OCI-LY1 (cell line): ENCODE measurements around the gene CCDC187.

Source experiments
- H2AFZ ChIP-seq: fragments of 200-600 bp; sonication (generic), shearing (Covaris generic); 2 replicates; pipeline ENCODE4 v1.6.0; 2014; ENCODE audit warnings: antibody characterized with exemption, mild to moderate bottlenecking, low read length
- H3F3A ChIP-seq: fragments of 200-600 bp; sonication (generic), shearing (Covaris generic); 2 replicates; pipeline ENCODE4 v1.6.0; 2014; ENCODE audit warnings: mild to moderate bottlenecking, antibody characterized with exemption, low read length, moderate library complexity; ENCODE audit not compliant: insufficient read depth
- H3K27ac ChIP-seq: fragments of 200-600 bp; sonication (generic); 2 replicates; pipeline ENCODE4 v1.5.1; 2014; ENCODE audit warnings: low read length, mixed run types, mild to moderate bottlenecking, low read depth; ENCODE audit not compliant: poor library complexity, severe bottlenecking
- H3K27me3 ChIP-seq: fragments of 200-600 bp; sonication (generic); 2 replicates; pipeline ENCODE4 v1.6.0; 2014; ENCODE audit warnings: antibody characterized with exemption, mild to moderate bottlenecking, low read length, moderate library complexity; ENCODE audit not compliant: insufficient read depth
- H3K36me3 ChIP-seq: fragments of 200-600 bp; sonication (generic); 2 replicates; pipeline ENCODE4 v1.6.1; 2014; ENCODE audit warnings: mild to moderate bottlenecking, antibody characterized with exemption, low read length, moderate library complexity, mixed read lengths; ENCODE audit not compliant: insufficient read depth
- H3K4me1 ChIP-seq: fragments of 200-600 bp; sonication (generic); 2 replicates; pipeline ENCODE4 v1.5.1; 2014; ENCODE audit warnings: mild to moderate bottlenecking, low read length, moderate library complexity; ENCODE audit not compliant: insufficient read depth, severe bottlenecking
- H3K4me2 ChIP-seq: fragments of 200-600 bp; sonication (generic), shearing (Covaris generic); 2 replicates; pipeline ENCODE4 v1.6.1; 2014; ENCODE audit warnings: low read length
- H3K4me3 ChIP-seq: fragments of 200-600 bp; sonication (generic); 2 replicates; pipeline ENCODE4 v1.5.1; 2014; ENCODE audit warnings: low read length, low read depth, mild to moderate bottlenecking, mixed read lengths; ENCODE audit not compliant: poor library complexity, severe bottlenecking
- H3K79me2 ChIP-seq: fragments of 200-600 bp; shearing (Covaris generic); 2 replicates; pipeline ENCODE4 v1.6.1; 2016; ENCODE audit warnings: mixed run types, low read length, mixed read lengths; ENCODE audit not compliant: insufficient read depth
- H3K9ac ChIP-seq: fragments of 200-600 bp; sonication (generic), shearing (Covaris generic); 2 replicates; pipeline ENCODE4 v1.6.1; 2014; ENCODE audit warnings: mild to moderate bottlenecking, low read length, mixed read lengths
- H3K9me2 ChIP-seq: fragments of 200-600 bp; sonication (generic), shearing (Covaris generic); 2 replicates; pipeline ENCODE4 v1.6.1; 2014; ENCODE audit warnings: low read depth, mild to moderate bottlenecking, low read length, mixed read lengths
- H3K9me3 ChIP-seq: fragments of 200-600 bp; shearing (Covaris generic); 2 replicates; pipeline ENCODE4 v1.6.1; 2014; ENCODE audit warnings: low read length, mixed read lengths
- H4K20me1 ChIP-seq: fragments of 200-600 bp; sonication (generic), shearing (Covaris generic); 2 replicates; pipeline ENCODE4 v1.6.0; 2016; ENCODE audit warnings: mild to moderate bottlenecking, low read length; ENCODE audit not compliant: insufficient read depth
- CTCF ChIP-seq: fragments of 200-600 bp; sonication (generic), shearing (Covaris generic); IDR thresholded peaks from 2 replicates; pipeline ENCODE4 v1.5.1; 2017; ENCODE audit warnings: mild to moderate bottlenecking, antibody characterized with exemption, low read length, moderate library complexity, mixed read lengths
- EZH2 ChIP-seq: fragments of 200-600 bp; sonication (generic), shearing (Covaris generic); IDR thresholded peaks from 2 replicates; pipeline ENCODE4 v1.8.0; 2017; ENCODE audit warnings: borderline replicate concordance, mixed run types, mild to moderate bottlenecking, antibody characterized with exemption, low read length, moderate library complexity, mixed read lengths

Gene CCDC187

GRCh38 chr9:136324501-136325300, 20.8 kb upstream of the CCDC187 start:
- no peaks in the 10 kb centered on the region for H3K9me3 ChIP-seq
- no peak overlapping the region for H3K4me2 ChIP-seq

GRCh38 chr9:136323371-136323789, 19.5 kb upstream of the CCDC187 start:
- Histone ChIP-seq H3K4me1 (no peaks in the 10 kb centered on the region), H3K9ac (no peak overlapping the region), H3K27ac (no peak overlapping the region), H3K36me3 (no peaks in the 10 kb centered on the region; the same call in 1 of the 2 replicates), H3K27me3 (peaks cover 10% of the 10 kb centered on the region; the same call in 1 of the 2 replicates), H2AFZ (no peak overlapping the region), H3K79me2 (no peaks in the 10 kb centered on the region), H3K9me2 (no peaks in the 10 kb centered on the region), H3K9me3 (no peaks in the 10 kb centered on the region), H3F3A (no peaks in the 10 kb centered on the region), H3K4me3 (no peak overlapping the region), H3K4me2 (no peak overlapping the region), H4K20me1 (no peaks in the 10 kb centered on the region)
- no peak for TF ChIP-seq CTCF

More at GRCh38 chr9:136324501-136325300, 20.8 kb upstream of the CCDC187 start:
- Histone ChIP-seq H2AFZ (no peak overlapping the region), H3K4me1 (no peaks in the 10 kb centered on the region), H4K20me1 (no peaks in the 10 kb centered on the region), H3K27me3 (peaks cover 10% of the 10 kb centered on the region; the same call in 1 of the 2 replicates), H3K9me2 (no peaks in the 10 kb centered on the region), H3K27ac (no peak overlapping the region), H3K79me2 (no peaks in the 10 kb centered on the region), H3F3A (no peaks in the 10 kb centered on the region), H3K36me3 (no peaks in the 10 kb centered on the region; the same call in 1 of the 2 replicates), H3K9ac (no peak overlapping the region), H3K4me3 (no peak overlapping the region)
- TF ChIP-seq CTCF: no peak
- TF ChIP-seq EZH2: no peak

GRCh38 chr9:136322756-136323330, 18.9 kb upstream of the CCDC187 start:
- H3K27me3 ChIP-seq: peaks cover 10% of the 10 kb centered on the region; the same call in 1 of the 2 replicates
- H3K4me2 ChIP-seq: no peak overlapping the region
- H3K36me3 ChIP-seq: no peaks in the 10 kb centered on the region; the same call in 1 of the 2 replicates
- H3K9me3 ChIP-seq: no peaks in the 10 kb centered on the region
- no peaks in the 10 kb centered on the region for H3K4me1 ChIP-seq
- H3K9ac ChIP-seq: no peak overlapping the region
- H3K9me2 ChIP-seq: no peaks in the 10 kb centered on the region
- no peak overlapping the region for H2AFZ ChIP-seq
- H3K79me2 ChIP-seq: no peaks in the 10 kb centered on the region
- H3K27ac ChIP-seq: no peak overlapping the region
- no peaks in the 10 kb centered on the region for H4K20me1 ChIP-seq
- no peak overlapping the region for H3K4me3 ChIP-seq
- H3F3A ChIP-seq: no peaks in the 10 kb centered on the region
- TF ChIP-seq CTCF: no peak
- no peak for TF ChIP-seq EZH2
